K562 (cell line): ENCODE measurements around the gene HP. TPM values are rescaled to one million over a fixed set of nuclear protein-coding genes. Genes with fewer than 3 reads are reported as not detected.

ENCODE experiments used
- ATAC-seq: fragments of 200-7000 bp; cut with Tn5 transposase; 3 replicates; pipeline ENCODE4 v1.9.1; 2020; ENCODE audit warnings: moderate library complexity
- BruUV-seq: library from RNA; stranded (reverse); fragments of 400-500 nt; replicated peaks from 2 replicates; lab custom pipeline; 2021; lab: Mats Ljungman, UMichigan
- CTCF ChIA-PET: fragments of 300-600 bp; formaldehyde crosslinking; extraction: SDS; loops from one replicate; lab custom pipeline; 2021; ENCODE audit warnings: low intra/inter-chr PET ratio; lab: Yijun Ruan, JAX
- POLR2A ChIA-PET: fragments of 300-600, 350-650 bp; sonication (Branson Sonifier 250); formaldehyde crosslinking; extraction: SDS; loops from one replicate; lab custom pipeline; 2021; ENCODE audit warnings: antibody characterized with exemption, inconsistent platforms; lab: Yijun Ruan, JAX
- DNase-seq, 4 experiments: peaks; one replicate each; pipeline versions ENCODE4 v3.0.0 to v3.0.0-alpha.2; 2011 to 2018; ENCODE audit warnings: low spot score in 3 of 4, mixed read lengths in 3 of 4; ENCODE audit errors: extremely low read depth in 1 of 4
- FAIRE-seq: peaks from 2 replicates; lab custom pipeline; 2011; peaks lifted over from hg19 to GRCh38; lab: Jason Lieb, UNC
- H2AFZ ChIP-seq: 2 replicates; pipeline ENCODE4 v1.6.0; 2011; ENCODE audit warnings: low read depth, low read length, control low read depth, inconsistent platforms
- H3K27ac ChIP-seq: fragments of 200-600 bp; 3 replicates; pipeline ENCODE4 v1.8.0; 2011; ENCODE audit warnings: low read depth, mild to moderate bottlenecking, control low read depth, inconsistent platforms, low read length, moderate library complexity, mixed read lengths; ENCODE audit errors: extremely low read depth
- H3K27me3 ChIP-seq, 2 experiments: fragments of 300-600 bp in 1 of 2; 2 replicates in 1 of 2; 3 replicates in 1 of 2; pipeline versions ENCODE4 v1.6.0 to v1.8.0; 2011; ENCODE audit warnings: inconsistent platforms in 2 of 2, low read length in 2 of 2, mild to moderate bottlenecking in 1 of 2, mixed read lengths in 1 of 2, moderate library complexity in 1 of 2; ENCODE audit not compliant: control insufficient read depth in 2 of 2, insufficient read depth in 2 of 2
- H3K36me3 ChIP-seq: fragments of 300-600 bp; 3 replicates; pipeline ENCODE4 v1.8.0; 2011; ENCODE audit warnings: mild to moderate bottlenecking, low read length, inconsistent platforms; ENCODE audit not compliant: control insufficient read depth, insufficient read depth
- H3K4me1 ChIP-seq, 2 experiments: fragments of 200-600 bp in 1 of 2; replicated peaks in 1 of 2; 2 replicates in 1 of 2; 3 replicates in 1 of 2; pipeline versions ENCODE4 v1.5.1 to v1.8.0; 2011; ENCODE audit warnings: inconsistent platforms in 2 of 2, low read length in 2 of 2, mild to moderate bottlenecking in 1 of 2, mixed read lengths in 1 of 2, moderate library complexity in 1 of 2; ENCODE audit not compliant: control insufficient read depth in 2 of 2, insufficient read depth in 2 of 2
- H3K4me2 ChIP-seq: 2 replicates; pipeline ENCODE4 v1.6.1; 2011; ENCODE audit warnings: low read length, control low read depth, inconsistent platforms, mixed read lengths; ENCODE audit not compliant: insufficient read depth
- H3K4me3 ChIP-seq: fragments of 200-600 bp; sonication (generic), shearing (Covaris generic); 2 replicates; pipeline ENCODE4 v1.5.1; 2016; ENCODE audit warnings: control low read depth, inconsistent platforms
- H3K79me2 ChIP-seq: fragments of 200-600 bp; 3 replicates; pipeline ENCODE4 v1.8.0; 2011; ENCODE audit warnings: low read length, inconsistent platforms; ENCODE audit not compliant: control insufficient read depth, insufficient read depth
- H3K9ac ChIP-seq, 2 experiments: 2 replicates each; pipeline versions ENCODE4 v1.6.0 to v1.6.1; 2011; ENCODE audit warnings: low read depth in 2 of 2, low read length in 2 of 2, control low read depth in 1 of 2, inconsistent platforms in 1 of 2, mild to moderate bottlenecking in 1 of 2, mixed read lengths in 1 of 2; ENCODE audit not compliant: insufficient read depth in 1 of 2
- H3K9me1 ChIP-seq: one replicate; pipeline ENCODE4 v1.6.0; 2011; ENCODE audit warnings: inconsistent platforms, mild to moderate bottlenecking, low read length, moderate library complexity; ENCODE audit not compliant: control insufficient read depth, insufficient read depth
- H3K9me3 ChIP-seq: replicated peaks from 2 replicates; pipeline ENCODE4 v1.5.1; 2011; ENCODE audit warnings: low read depth, low read length, inconsistent platforms; ENCODE audit not compliant: control insufficient read depth, insufficient read depth
- H4K20me1 ChIP-seq: replicated peaks from 2 replicates; pipeline ENCODE4 v1.6.1; 2011; ENCODE audit warnings: low read length, inconsistent platforms, mixed read lengths; ENCODE audit not compliant: control insufficient read depth, insufficient read depth
- EWSR1 ChIP-seq: fragments of 450-650 bp; IDR thresholded peaks from 2 replicates; pipeline ENCODE4 v1.6.1; 2018; ENCODE audit warnings: borderline replicate concordance, mild to moderate bottlenecking, low read depth, moderate library complexity; ENCODE audit not compliant: partially characterized antibody
- HOXB6 ChIP-seq: fragments of 250-450 bp; sonication (Bioruptor Pico); IDR thresholded peaks from 2 replicates; pipeline ENCODE4 v1.5.1; 2022; ENCODE audit warnings: mild to moderate bottlenecking, borderline replicate concordance
- MCM7 ChIP-seq, 2 experiments: fragments of 450-650 bp; IDR thresholded peaks; 2 replicates each; pipeline ENCODE4 v1.6.1; 2016 to 2018
- MXI1 ChIP-seq: IDR thresholded peaks from 2 replicates; pipeline ENCODE4 v1.6.1; 2011; ENCODE audit warnings: low read depth, mild to moderate bottlenecking, improper control_type of control experiment, low read length
- PRPF4 ChIP-seq: fragments of 200-400 bp; formaldehyde crosslinking; IDR thresholded peaks from one replicate; pipeline ENCODE4 v1.6.1; 2017; ENCODE audit warnings: low read length, low read depth, mild to moderate bottlenecking; ENCODE audit not compliant: insufficient read depth, poor library complexity, severe bottlenecking
- SMARCE1 ChIP-seq: fragments of 450-650 bp; IDR thresholded peaks from 2 replicates; pipeline ENCODE4 v1.7.1; 2016; ENCODE audit warnings: mild to moderate bottlenecking
- STAG1 ChIP-seq: sonication (generic); formaldehyde crosslinking; IDR thresholded peaks from 2 replicates; pipeline ENCODE4 v1.5.0; 2020; ENCODE audit warnings: missing genetic modification reagents, borderline replicate concordance
- STAT5A ChIP-seq: IDR thresholded peaks from 2 replicates; pipeline ENCODE4 v1.6.1; 2012; ENCODE audit warnings: low read length, inconsistent platforms, borderline replicate concordance
- XRCC4 ChIP-seq: IDR thresholded peaks from one replicate; pipeline ENCODE4 v1.6.1; 2011; ENCODE audit not compliant: insufficient read depth, insufficient read length; ENCODE audit errors: extremely low read depth
- ZNF197 ChIP-seq: fragments of 200-800 bp; sonication (Bioruptor generic); IDR thresholded peaks from 2 replicates; pipeline ENCODE4 v1.6.1; 2016; ENCODE audit warnings: low read depth, missing genetic modification characterization, missing compliant biosample characterization
- ZNF445 ChIP-seq: fragments of 250-450 bp; sonication (Bioruptor Pico); IDR thresholded peaks from 2 replicates; pipeline ENCODE4 v1.4.0; 2020; ENCODE audit warnings: low read depth, mild to moderate bottlenecking, moderate library complexity
- ZNF57 ChIP-seq: fragments of 450-650 bp; formaldehyde crosslinking; IDR thresholded peaks from 2 replicates; pipeline ENCODE4 v1.4.0; 2020; ENCODE audit warnings: mild to moderate bottlenecking, moderate library complexity
- ZNF586 ChIP-seq: fragments of 450-650 bp; formaldehyde crosslinking; conservative IDR thresholded peaks from 2 replicates; pipeline ENCODE4 v1.4.0; 2020; ENCODE audit warnings: mild to moderate bottlenecking, moderate library complexity
- WGBS: fragments of 100-300 bp; shearing (Covaris generic); methylation state at CpG from one replicate; pipeline ENCODE4 v1.1.6; 2016; ENCODE audit warnings: low coverage, mixed read lengths; ENCODE audit not compliant: insufficient coverage; ENCODE audit errors: missing lambda C conversion rate; 5-methylcytosine and 5-hydroxymethylcytosine counted together
- in situ Hi-C: fragments of 300-500 bp; cut with MboI; formaldehyde crosslinking; loops from 4 replicates; pipeline ENCODE4 v1.15.0; 2018; ENCODE audit warnings: inconsistent platforms, mixed read lengths
- intact Hi-C: fragments of 100-400 bp; cut with micrococcal nuclease; formaldehyde crosslinking; loops from 2 replicates; pipeline ENCODE4 v1.14.2; 2022
- polyA plus RNA-seq, 8 experiments: library from polyadenylated mRNA; depleted of rRNA in 4 of 8; stranded (reverse) in 5 of 8; unstranded in 3 of 8; fragments of >200 nt; fragmentation: Nextera tagmentation in 2 of 8; fragmentation: Illumina TruSeq in 1 of 8; extraction: Ambion mirVana in 2 of 8; extraction: Trizol in 1 of 8; gene quantifications; 2 replicates each; pipeline versions ENCODE4 v1.2.1 to v1.2.3, GENCODE V29; 2011 to 2014; ENCODE audit warnings: inconsistent platforms in 1 of 8, missing spikeins in 1 of 8
- total RNA-seq, 7 experiments: library from RNA; depleted of rRNA in 6 of 7; stranded (reverse); fragments of >200 nt in 6 of 7; fragmentation: Illumina TruSeq in 2 of 7; extraction: Trizol in 2 of 7; gene quantifications; 2 replicates each; pipeline versions ENCODE4 v1.2.1 to v1.2.3, GENCODE V29; 2011 to 2021; ENCODE audit warnings: low replicate concordance in 1 of 7
- TF ChIP-seq, protein P1 (sequence below): fragments of 200-800 bp; sonication (Bioruptor generic); IDR thresholded peaks from 2 replicates; pipeline ENCODE4 v1.6.1; 2017; ENCODE audit warnings: missing genetic modification characterization, missing compliant biosample characterization
- TF ChIP-seq, protein P2 (sequence below): fragments of 450-650 bp; IDR thresholded peaks from 2 replicates; pipeline ENCODE4 v1.6.1; 2014; ENCODE audit warnings: low read depth, mild to moderate bottlenecking, moderate library complexity, borderline replicate concordance
- TF ChIP-seq, protein P3 (sequence below): fragments of 250-450 bp; sonication (Bioruptor Pico); IDR thresholded peaks from 2 replicates; pipeline ENCODE4 v1.8.0; 2022; ENCODE audit warnings: moderate library complexity, mild to moderate bottlenecking, inconsistent platforms
- TF ChIP-seq, protein P4 (sequence below): fragments of 250-450 bp; sonication (Bioruptor Pico); IDR thresholded peaks from 2 replicates; pipeline ENCODE4 v1.5.1; 2021; ENCODE audit warnings: mild to moderate bottlenecking

The HP gene
- total and polyA plus RNA-seq, 9 of the 15 experiments (the other 6 are each of a cell fraction or from before 2014, with no cell fraction given): 0.04 to 8.7 TPM; not detected in 7

DNA sequence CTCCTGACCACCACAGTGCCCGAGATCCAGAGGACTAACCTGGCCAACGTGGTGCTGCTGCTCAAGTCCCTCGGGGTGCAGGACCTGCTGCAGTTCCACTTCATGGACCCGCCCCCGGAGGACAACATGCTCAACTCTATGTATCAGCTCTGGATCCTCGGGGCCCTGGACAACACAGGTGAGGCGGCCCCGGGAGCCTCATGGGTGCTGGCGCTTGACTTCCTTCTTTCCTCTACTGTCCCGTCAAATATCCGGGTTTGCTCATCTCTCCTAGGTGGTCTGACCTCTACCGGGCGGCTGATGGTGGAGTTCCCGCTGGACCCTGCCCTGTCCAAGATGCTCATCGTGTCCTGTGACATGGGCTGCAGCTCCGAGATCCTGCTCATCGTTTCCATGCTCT, 53.1 kb downstream of the HP start:
- WGBS: 89% methylated on average over 15 of the region's 17 CpGs
- ATAC-seq (no peak), FAIRE-seq (no peak), DNase-seq (no peak)
- Histone ChIP-seq H3K79me2 (no peaks in the 10 kb centered on the region), H3K4me2 (no peak overlapping the region), H3K27ac (no peak overlapping the region), H3K9ac (no peak overlapping the region), H3K36me3 (peaks cover 98% of the 10 kb centered on the region; the same call in 2 of the 3 replicates), H3K4me1 (peaks cover 4 to 14% of the 10 kb centered on the region in 2 experiments; a peak in 3 of 5 replicates), H2AFZ (no peak overlapping the region), H4K20me1 (no peaks in the 10 kb centered on the region), H3K9me3 (no peaks in the 10 kb centered on the region), H3K27me3 (no peaks in the 10 kb centered on the region), H3K9me1 (peaks cover 4% of the 10 kb centered on the region), H3K4me3 (no peak overlapping the region)
- TF ChIP-seq, protein P1, sequence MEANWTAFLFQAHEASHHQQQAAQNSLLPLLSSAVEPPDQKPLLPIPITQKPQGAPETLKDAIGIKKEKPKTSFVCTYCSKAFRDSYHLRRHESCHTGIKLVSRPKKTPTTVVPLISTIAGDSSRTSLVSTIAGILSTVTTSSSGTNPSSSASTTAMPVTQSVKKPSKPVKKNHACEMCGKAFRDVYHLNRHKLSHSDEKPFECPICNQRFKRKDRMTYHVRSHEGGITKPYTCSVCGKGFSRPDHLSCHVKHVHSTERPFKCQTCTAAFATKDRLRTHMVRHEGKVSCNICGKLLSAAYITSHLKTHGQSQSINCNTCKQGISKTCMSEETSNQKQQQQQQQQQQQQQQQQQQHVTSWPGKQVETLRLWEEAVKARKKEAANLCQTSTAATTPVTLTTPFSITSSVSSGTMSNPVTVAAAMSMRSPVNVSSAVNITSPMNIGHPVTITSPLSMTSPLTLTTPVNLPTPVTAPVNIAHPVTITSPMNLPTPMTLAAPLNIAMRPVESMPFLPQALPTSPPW (CRISPR knock-in tag): no peak
- TF ChIP-seq, protein P2, sequence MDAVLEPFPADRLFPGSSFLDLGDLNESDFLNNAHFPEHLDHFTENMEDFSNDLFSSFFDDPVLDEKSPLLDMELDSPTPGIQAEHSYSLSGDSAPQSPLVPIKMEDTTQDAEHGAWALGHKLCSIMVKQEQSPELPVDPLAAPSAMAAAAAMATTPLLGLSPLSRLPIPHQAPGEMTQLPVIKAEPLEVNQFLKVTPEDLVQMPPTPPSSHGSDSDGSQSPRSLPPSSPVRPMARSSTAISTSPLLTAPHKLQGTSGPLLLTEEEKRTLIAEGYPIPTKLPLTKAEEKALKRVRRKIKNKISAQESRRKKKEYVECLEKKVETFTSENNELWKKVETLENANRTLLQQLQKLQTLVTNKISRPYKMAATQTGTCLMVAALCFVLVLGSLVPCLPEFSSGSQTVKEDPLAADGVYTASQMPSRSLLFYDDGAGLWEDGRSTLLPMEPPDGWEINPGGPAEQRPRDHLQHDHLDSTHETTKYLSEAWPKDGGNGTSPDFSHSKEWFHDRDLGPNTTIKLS: no peak
- TF ChIP-seq ZNF586 (no peak), MXI1 (no peak), HOXB6 (CRISPR knock-in tag) (no peak), PRPF4 (no peak), ZNF57 (CRISPR knock-in tag) (no peak), STAG1 (CRISPR knock-in tag) (no peak), SMARCE1 (no peak), MCM7 (IDR thresholded peaks at IDR 0.05) (no peak), XRCC4 (no peak), STAT5A (no peak), EWSR1 (no peak), ZNF197 (CRISPR knock-in tag) (no peak), ZNF445 (CRISPR knock-in tag) (no peak)
- TF ChIP-seq, protein P3, sequence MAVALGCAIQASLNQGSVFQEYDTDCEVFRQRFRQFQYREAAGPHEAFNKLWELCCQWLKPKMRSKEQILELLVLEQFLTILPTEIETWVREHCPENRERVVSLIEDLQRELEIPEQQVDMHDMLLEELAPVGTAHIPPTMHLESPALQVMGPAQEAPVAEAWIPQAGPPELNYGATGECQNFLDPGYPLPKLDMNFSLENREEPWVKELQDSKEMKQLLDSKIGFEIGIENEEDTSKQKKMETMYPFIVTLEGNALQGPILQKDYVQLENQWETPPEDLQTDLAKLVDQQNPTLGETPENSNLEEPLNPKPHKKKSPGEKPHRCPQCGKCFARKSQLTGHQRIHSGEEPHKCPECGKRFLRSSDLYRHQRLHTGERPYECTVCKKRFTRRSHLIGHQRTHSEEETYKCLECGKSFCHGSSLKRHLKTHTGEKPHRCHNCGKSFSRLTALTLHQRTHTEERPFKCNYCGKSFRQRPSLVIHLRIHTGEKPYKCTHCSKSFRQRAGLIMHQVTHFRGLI (CRISPR knock-in tag): no peak
- TF ChIP-seq, protein P4, sequence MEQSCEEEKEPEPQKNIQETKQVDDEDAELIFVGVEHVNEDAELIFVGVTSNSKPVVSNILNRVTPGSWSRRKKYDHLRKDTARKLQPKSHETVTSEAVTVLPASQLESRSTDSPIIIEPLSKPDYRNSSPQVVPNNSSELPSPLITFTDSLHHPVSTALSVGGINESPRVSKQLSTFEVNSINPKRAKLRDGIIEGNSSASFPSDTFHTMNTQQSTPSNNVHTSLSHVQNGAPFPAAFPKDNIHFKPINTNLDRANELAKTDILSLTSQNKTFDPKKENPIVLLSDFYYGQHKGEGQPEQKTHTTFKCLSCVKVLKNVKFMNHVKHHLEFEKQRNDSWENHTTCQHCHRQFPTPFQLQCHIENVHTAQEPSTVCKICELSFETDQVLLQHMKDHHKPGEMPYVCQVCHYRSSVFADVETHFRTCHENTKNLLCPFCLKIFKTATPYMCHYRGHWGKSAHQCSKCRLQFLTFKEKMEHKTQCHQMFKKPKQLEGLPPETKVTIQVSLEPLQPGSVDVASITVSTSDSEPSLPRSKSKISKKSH (CRISPR knock-in tag): no peak
- ChIA-PET POLR2A (interaction anchor here (0.6 kb wide), 1 partner anchor 27 kb away, joined by 3 read pairs; no protein-coding TSS in a partner anchor), CTCF (no interaction called here)
- BruUV-seq: no TSS peak
- intact Hi-C loops (no loop called here), in situ Hi-C loops (no loop called here)
